ENCODE measurements around the gene HBEGF.

- TF ChIP-seq EZH2 (IDR thresholded peaks at IDR 0.05; ENCODE audit: insufficient read depth, poor library complexity, severe bottlenecking) (no peak), EZH2phosphoT487 (IDR thresholded peaks at IDR 0.05; ENCODE audit: insufficient read depth, low read depth) (no peak)
Observed at GRCh38 chr5:140329739-140330481, 16.5 kb downstream of the HBEGF start.

Data from GM23248 (cell line).